Fibroblast of villous mesenchyme (primary cell): ENCODE data around the gene LYPD4. TPM values are rescaled to one million over a fixed set of nuclear protein-coding genes. Genes with fewer than 3 reads are reported as not detected.

ENCODE experiments used
- DNase-seq: peaks from one replicate; pipeline ENCODE4 v3.0.0-alpha.2; 2010; ENCODE audit warnings: low read depth
- H3K4me3 ChIP-seq: 2 replicates; pipeline ENCODE4 v1.5.1; 2011; ENCODE audit warnings: low read depth, mild to moderate bottlenecking, low read length
- total RNA-seq: library from RNA; depleted of rRNA; stranded (reverse); fragments of >200 nt; gene quantifications from 2 replicates; pipeline ENCODE4 v1.2.3, GENCODE V29; 2012
- TF ChIP-seq, protein P1 (sequence below): IDR thresholded peaks from 2 replicates; pipeline ENCODE4 v1.5.1; 2012; ENCODE audit warnings: low read depth, mild to moderate bottlenecking, low read length; ENCODE audit not compliant: insufficient read depth

LYPD4 gene
- total RNA-seq, 1 donor: not detected

DNA sequence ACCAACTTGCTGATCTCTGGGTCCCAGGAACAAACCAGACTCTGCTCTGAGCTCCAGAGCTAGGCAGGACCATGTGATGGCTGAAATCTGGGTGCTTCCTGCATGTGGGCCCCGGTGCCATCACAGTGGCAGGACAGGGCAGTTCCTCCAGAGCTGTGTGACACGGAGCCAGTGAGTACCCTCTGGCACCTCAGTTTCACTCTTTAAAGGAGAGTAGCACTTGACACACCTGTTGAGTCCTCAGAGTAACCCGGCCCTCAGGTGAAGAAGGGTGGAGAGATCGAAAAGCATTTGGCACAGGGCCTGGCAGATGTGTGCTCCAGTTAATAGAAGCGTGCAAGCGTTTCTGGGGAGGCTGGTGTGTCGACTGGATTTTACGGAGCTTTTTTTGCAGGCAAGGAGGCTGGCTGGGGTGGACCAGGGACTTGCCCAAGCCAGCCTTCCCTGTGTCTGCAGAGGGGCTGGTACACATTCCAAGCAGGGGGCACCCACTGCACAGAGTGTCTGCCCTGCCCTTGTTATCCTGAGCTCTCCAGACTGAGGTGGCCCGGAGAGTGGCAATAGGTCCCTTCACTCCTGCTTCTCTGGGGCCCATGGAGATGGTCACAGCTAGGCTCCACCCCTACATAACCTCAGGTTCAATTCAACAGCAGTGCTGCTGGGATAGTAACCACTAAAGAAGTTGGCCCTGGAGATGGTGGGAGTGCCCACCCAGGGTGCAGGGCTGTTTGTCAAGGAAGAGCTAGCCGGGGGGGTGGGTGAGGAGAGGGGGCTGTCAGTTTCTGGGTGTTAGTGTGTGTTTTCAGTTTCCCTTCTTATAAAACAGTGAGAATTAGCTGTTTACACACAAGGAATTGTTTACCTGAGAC, 23.9 kb upstream of the LYPD4 start:
- no peak for DNase-seq
- H3K4me3 ChIP-seq: no peak overlapping the region
- TF ChIP-seq, protein P1, sequence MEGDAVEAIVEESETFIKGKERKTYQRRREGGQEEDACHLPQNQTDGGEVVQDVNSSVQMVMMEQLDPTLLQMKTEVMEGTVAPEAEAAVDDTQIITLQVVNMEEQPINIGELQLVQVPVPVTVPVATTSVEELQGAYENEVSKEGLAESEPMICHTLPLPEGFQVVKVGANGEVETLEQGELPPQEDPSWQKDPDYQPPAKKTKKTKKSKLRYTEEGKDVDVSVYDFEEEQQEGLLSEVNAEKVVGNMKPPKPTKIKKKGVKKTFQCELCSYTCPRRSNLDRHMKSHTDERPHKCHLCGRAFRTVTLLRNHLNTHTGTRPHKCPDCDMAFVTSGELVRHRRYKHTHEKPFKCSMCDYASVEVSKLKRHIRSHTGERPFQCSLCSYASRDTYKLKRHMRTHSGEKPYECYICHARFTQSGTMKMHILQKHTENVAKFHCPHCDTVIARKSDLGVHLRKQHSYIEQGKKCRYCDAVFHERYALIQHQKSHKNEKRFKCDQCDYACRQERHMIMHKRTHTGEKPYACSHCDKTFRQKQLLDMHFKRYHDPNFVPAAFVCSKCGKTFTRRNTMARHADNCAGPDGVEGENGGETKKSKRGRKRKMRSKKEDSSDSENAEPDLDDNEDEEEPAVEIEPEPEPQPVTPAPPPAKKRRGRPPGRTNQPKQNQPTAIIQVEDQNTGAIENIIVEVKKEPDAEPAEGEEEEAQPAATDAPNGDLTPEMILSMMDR: no peak

DNA sequence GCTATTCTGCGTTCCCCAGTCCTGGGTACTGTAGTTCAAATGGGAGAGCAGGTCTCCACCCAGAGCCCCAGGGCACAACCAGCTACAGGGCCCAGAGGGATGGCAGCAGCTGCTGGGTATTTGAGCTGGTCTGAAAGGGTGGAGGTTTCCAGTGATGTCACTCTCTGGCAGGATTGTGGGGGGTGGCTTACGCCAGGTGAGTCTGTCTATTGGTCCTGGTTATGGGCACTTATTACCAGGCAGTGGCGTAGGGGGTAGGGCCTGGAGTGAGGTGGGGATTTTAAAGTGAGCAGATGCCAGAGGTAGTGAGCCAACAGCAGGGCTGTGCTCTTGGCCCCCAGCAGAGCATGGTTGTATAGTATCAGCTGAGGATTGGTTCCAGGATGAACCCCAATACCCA, 21.8 kb upstream of the LYPD4 start:
- TF ChIP-seq, protein P1: no peak
- H3K4me3 ChIP-seq: no peak overlapping the region
- no peak for DNase-seq

DNA sequence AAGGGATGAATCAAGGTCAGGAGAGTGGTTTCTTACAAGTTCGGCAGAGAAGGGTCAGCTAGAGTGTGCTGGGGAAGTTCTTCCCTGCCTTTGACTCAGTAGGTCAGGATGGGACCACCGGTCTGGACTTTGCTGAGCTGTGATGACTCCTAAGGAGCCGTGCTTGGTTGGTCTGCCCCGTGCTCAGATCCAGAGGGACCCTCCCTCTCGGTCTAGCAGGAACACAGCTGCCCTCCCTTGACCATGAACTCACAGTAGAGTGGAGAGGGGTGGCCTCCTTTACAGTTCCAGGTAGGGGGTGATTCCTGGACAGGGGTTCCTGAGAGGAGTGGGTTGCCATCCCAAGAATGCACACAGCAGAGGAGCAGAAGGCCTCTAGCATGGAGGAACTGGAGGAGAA, 19.9 kb upstream of the LYPD4 start:
- TF ChIP-seq, protein P1: no peak
- no peak overlapping the region for H3K4me3 ChIP-seq
- DNase-seq: no peak

DNA sequence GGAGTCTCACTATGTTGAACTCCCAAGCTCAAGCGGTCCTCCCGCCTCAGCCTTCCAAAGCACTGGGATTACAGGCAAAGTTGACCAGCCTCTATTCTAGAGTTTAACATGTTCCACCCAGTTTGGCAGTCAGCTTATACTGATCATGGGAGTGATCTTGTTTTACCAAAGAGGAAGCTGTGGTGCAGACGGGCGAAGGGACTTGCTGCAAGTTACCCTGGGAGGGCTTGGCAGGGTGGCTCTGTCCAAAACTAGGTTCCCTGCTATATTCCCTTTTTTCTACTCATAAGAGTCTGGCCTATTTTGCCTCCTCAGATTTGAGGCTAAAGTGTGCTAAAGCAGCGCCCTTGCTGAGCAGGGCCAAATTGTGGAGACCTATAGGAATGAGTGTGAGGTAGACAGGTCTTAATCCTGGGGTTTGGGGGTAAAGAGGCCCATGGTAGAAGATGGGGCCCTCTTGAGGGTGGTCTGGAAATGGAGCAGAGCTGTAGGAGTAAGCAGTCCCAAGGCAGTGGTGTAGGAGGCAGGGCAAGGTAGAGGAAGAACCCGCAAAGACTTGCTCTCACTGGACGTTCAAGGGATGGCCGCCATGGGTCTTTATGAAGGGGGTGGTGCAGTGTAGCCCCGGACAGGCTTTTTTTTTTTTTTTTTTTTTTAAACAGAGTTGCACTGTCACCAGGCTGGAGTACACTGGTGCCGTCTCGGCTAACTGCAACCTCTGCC, 18.9 kb upstream of the LYPD4 start:
- no peak for DNase-seq
- TF ChIP-seq, protein P1: no peak

DNA sequence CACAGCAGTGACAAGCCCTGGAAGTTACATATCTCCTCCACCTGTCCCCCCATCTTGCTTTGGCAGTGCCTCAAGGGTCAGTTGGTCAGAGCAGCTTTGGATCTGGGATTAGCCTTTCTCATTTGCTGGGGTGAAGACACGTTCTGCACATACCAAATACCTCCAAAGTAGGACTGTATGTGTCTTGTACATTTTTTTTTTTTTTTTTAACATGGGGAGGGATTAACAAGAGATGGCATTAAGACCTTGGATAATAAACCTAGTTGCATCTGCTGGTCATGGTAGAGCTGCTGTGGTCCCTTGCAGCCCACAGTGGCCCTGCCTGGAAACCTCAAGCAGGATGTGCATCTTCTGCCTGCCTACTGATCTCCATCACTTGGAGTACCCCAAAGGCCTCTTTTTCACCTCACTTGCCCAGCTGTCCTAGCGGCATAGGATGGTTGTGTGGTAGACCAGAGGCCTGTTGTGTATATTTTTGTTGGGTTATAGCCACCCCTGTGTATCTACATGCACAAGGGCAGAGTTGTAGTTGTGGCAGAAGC, 18.0 kb upstream of the LYPD4 start:
- TF ChIP-seq, protein P1: no peak
- peak overlapping the region; percentile 99 for H3K4me3 ChIP-seq
- DNase-seq: no peak

More for the DNA sequence above, 18.9 kb upstream of the LYPD4 start:
- no peak overlapping the region for H3K4me3 ChIP-seq

DNA sequence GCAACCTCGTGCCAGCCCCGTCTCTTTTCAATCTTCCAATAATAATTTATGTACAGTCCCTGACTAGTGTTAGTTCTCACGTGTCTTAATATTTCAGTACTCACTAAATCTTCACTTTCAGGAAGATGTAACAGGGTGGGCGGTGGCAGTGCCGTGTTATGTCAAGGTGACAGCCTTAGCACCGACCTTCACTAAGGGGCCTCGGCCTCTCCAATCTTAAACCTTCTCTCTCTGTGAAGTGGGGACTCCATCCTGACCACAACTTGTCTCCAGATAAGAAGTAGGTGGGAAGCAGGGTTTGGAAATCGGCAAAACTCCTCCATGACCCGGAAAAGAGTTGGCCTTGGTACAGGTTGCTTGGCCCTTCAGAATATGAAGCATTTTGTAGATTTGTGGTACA, 17.4 kb upstream of the LYPD4 start:
- no peak for DNase-seq
- TF ChIP-seq, protein P1: no peak
- peak overlapping the region; percentile 99 for H3K4me3 ChIP-seq
